AG10803 (cell line): ENCODE results near the gene KRAS.
A peak's percentile ranks its signal among the peaks of the same experiment; 100 is the strongest.

ENCODE experiments used
- DNase-seq: peaks from one replicate; pipeline ENCODE4 v3.0.0; 2010; ENCODE audit warnings: low read depth
- H3K4me3 ChIP-seq: 2 replicates; pipeline ENCODE4 v1.5.1; 2011; ENCODE audit warnings: mild to moderate bottlenecking, low read length, control low read depth
- CTCF ChIP-seq: conservative IDR thresholded peaks from 2 replicates; pipeline ENCODE4 v1.5.1; 2011; ENCODE audit warnings: mild to moderate bottlenecking, low read length, control low read depth, inconsistent platforms

KRAS gene

DNA sequence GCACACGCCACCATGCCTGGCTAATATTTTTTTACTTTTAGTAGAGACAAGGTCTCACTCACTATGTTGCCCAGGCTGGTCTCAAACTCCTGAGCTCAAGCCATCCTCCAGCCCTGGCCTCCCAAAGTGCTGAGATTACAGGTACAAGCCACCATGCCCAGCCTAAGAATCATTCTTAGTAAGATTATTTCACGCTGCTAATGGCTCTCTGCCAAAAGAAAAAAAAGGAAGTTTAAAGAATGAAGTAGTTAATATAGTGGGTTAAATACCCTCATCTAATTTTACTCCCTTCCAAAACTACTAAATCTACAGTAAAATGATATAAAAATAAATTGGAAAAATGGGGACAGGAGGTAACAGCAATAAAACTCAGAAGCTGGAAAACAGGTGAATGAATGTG is 53.1 kb downstream of the KRAS start:
- H3K4me3 ChIP-seq: no peak overlapping the region
- DNase-seq: no peak
- TF ChIP-seq CTCF: no peak

DNA sequence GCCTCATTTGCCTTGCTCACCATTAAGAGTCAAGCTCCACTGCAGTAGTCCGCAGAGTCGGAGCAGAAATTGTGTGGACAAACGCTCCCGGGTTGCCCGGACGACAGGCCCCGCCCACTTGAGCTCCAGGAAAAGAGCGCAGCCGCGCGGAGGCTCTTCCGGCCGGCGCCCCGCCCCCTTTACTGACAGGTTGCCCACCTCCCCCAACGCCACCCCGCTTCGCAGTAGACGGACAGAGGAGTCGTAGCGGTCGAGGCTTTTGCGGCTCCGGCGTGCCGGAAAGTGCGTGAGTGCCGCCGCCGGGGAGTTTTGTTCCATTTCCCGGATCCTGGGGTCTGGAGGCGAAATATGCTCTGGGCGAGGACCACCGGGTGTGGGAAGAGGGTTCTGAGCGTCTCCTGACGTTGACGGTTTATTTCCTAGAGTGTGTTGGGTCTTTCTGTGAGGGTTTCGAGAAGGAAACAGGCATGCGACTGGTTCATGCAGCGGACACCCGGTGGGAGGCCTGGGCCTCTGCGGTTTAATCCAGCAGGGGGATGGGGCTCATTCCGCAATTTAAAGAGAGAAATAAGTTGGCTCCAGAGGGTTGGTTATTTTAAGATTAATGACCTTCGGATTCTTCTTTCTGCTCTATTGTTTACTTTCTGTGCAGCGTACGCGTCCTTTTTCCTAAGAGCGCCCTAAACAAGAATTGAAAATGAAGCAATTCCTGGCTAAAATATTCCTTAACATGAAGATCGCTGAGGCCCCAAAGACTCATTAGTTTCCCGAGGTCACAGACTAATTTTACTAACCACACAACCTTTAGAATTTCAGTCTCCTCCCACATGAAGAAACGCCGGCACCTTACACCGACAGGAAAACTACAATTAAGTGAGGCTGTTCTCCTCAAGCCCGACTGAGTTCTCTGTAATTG is 55.4 kb downstream of the KRAS start, which contains the start of the genes DNAI7 and ETFRF1:
TSS of gene DNAI7 (minus strand) at position 105 of the 916 bp plus-strand sequence. CDS start at position 23, 82 bp downstream.
TSS of gene ETFRF1 (plus strand) at position 182 of the 916 bp plus-strand sequence. CDS start 8,720 bp downstream, outside the sequence.
- H3K4me3 ChIP-seq: peak within 1 kb of the TSS; percentile 82
- TF ChIP-seq CTCF: no peak
- DNase-seq: peak; percentile 91

DNA sequence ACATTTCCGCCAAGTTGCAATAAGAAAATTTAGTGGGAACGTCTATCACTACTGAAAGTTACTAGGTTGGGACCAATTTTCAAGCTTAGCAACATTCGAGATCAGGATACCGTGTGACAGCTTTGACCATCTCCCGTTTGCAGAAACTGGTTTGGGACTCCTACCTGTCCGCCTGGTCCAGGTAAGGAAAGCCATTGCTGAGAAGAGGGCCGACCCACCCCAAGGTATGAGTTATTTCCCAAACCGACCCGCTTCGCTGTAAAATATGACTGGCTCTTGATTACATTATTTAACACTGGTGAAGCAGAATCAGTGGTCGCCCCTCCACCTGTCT is 56.0 kb downstream of the KRAS start:
- peak overlapping the region; percentile 82 for H3K4me3 ChIP-seq
- no peak for DNase-seq
- TF ChIP-seq CTCF: no peak

DNA sequence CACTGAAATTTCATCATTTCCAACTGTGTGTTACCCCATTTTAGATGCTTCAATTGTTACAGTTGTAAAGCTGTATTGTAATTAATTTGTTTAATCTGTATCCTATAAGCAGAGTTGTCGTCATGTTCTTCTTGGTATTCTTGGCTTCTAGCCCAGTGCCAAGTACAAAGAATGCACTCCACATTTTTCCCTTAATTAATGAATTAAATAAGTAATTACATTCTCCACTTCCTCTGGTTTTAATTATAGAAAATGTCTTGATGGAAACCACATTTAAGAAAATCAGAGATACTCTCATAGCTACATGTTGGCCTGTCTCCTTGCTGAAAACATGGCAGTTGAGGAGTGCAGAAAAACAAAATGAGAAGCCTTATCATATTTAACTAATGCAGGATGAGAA is 56.5 kb downstream of the KRAS start:
- DNase-seq: peak; percentile 57
- peak overlapping the region; percentile 82 for H3K4me3 ChIP-seq
- no peak for TF ChIP-seq CTCF

DNA sequence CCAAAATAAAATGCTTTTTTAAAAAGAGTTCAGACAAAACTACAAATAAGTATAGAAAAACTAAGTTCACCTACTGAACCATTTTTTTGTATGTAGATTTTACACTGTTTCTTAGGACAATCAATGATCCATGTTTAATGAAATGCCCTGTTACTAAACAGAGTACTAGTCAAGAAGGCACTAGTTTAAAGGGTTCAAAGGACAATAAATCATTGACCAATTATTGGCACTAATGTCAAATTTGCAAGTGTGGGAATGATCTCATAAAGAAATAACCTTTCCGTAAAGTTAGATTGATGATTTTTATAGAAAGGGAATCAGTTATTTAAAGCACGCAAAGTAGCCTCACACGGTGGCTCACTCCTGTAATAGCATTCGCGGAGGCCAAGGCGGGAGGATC is 59.9 kb downstream of the KRAS start:
- no peak for TF ChIP-seq CTCF
- DNase-seq: no peak
- H3K4me3 ChIP-seq: no peak overlapping the region

- no peak overlapping the region for H3K4me3 ChIP-seq
- DNase-seq: no peak
- no peak for TF ChIP-seq CTCF
Observed at GRCh38 chr12:25189656-25190055, 61.1 kb downstream of the KRAS start.

DNA sequence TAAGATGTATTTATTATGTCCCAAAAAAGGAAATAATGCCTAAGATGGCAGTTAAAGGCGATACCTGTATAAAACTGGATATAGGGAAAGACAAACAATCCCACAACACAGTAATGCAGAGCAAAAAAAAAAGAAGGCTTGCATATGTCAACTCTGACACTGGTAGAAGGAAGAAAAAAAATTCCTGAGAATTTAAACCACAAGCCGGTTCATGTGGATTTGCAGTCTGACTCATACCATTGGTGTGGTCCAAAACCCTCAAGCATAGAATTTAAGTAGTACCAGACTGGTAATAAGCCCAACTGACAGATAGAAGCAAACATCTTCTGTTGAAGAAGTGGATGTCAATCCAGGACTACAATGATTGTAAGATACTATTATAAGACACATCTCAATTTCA is 62.9 kb downstream of the KRAS start:
- DNase-seq: peak; percentile 92
- TF ChIP-seq CTCF: no peak
- H3K4me3 ChIP-seq: no peak overlapping the region
